ENCODE data around the gene PRR5L.
A peak's percentile ranks its signal among the peaks of the same experiment; 100 is the strongest.

The PRR5L gene

DNA sequence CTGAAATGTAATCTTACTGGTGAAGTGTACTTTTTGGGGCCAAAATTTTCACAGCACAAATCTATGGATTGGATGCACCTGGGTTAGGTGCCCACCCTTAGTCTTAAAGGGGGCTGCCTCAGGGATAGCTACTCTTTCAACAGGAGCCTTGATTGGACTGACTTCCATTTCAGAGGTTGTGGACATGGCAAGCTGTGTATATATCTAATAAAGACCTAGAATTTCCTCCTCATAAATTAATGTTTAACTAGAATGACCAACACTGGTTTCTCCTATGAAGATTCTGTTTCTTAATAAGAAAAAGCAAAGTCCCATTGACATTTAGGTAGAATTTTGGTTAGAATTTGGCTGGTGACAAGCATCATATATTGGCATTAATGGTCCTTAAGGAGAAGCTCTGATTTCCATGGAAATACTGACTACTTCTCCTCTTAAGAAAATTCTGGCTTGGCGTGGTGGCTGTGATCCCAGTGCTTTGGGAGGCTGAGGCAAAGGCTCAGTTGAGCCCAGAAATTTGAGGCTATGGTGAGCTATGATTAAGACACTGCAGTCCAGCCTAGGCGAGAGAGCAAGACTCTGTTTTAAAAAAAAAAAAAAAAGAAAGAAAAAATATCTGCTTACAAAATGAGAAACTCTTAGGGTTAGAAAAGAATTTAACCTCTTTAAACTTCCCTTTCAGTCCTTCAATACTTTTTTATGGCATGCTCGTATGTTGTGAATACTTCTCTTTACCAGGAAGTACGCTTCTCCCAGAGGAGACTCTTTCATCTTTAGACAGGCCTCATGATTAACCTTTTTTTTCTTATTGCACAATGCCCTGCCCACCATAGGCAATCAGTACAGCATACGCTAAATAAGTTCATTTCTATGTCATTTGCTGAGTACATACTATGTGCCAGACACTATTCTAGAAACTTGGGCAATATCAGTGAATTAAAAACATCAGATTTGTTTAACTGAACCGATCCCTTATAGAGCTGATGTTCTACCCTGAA is 77.2 kb downstream of the PRR5L start:
- DNase-seq = no peak
- intact Hi-C loops (cut with DNase I) = no loop called here

DNA sequence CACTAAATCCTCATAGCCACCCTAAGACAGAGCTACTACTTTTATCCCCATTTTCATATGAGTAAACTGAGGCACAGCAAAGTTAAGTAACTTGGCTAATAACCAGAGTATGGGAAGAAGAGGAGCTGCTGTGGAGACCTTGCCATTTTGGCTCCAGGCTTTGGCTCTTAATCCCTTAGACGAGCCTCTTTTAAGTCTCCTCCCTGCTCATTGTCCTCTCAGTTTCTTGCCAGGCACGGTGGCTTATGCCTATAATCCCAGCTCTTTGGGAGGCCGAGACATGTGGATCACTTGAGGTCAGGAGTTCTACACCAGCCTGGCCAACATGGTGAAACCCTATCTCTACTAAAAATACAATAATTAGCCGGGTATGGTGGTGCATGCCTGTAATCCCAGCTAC is 78.6 kb downstream of the PRR5L start:
- intact Hi-C loops (cut with DNase I) = loop anchor here (5.0 kb wide), 2 partner anchors 72 to 103 kb away; no protein-coding TSS in a partner anchor
- DNase-seq = no peak

DNA sequence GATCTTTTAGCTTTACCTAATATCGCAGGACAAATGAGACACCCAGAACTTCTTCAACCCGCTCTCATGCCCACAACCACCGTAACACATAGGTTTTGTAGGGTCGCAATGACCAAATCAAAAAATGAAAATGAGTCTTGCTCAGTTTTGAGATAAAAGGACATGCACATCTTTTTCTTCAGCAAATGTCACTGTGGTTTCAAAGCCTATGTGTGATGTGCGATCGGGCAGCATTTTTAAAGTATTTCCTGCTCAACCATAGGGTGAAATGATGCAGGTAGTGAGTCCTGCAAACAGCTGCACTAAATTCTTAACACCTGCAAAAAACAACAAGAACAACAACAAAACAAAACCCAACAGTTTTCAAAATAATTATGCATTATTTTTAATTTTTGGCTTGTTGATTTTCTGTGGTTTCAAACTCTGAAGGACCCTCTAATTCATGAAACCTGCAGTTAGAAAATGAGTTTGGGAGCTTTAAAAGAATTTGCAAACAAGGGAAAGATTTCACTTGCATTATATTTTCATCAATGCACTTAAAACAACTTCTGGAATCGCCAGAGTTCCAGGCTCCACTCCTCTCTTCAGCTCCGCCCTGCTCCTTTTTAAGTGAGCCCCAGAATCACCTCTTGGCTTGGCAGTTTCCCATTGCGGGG is 79.4 kb downstream of the PRR5L start:
- DNase-seq = no peak
- intact Hi-C loops (cut with DNase I) = loop anchor here (5.0 kb wide), 2 partner anchors 73 to 102 kb away; no protein-coding TSS in a partner anchor

DNA sequence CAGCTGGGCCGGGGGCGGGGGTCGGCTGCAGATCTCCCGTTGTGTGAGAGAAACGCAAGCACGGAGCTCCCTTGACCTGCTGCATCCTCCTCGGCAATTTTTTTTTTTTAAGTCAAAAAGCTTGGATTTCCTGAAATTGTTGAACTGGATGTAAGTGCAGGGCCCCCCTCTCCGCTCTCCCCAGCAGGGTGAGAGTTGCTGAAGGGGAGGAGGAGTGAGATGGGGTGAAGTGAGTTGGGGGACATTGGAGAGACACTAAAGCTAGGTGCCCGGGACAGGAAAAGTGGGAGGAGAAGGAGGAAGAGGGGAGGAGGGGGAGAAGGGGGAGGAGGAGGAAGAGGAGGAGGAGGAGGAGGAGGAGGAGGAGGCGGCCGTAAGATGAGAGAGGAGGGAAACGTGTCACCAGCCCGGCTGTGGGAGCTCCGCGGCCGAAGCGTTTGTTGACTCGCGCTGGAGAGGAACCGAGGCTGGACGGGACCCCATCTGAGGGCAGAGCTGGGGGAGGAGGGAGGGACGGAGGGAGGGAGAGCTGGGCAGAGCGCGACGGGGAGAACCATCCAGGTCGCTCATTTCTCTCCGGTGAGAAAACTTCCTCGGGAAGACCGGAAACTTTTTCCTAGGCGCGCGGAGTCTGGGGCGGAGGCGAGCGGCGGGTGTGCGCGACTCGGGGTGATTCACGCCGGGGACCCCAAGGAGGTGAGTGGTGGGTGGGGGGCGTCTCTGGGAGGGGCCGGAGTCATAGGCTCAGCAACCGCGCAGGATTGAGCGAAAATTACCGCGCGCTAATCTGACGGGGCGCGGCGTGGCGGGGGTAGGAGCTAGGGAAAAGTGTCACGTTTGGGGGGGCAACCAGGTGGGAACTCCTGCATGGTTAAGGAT is 80.2 kb downstream of the PRR5L start:
- DNase-seq = peak in 1 of 10 donors; percentile 36
- intact Hi-C loops (cut with DNase I) = loop anchor here (5.0 kb wide), 2 partner anchors 74 to 101 kb away; no protein-coding TSS in a partner anchor

DNA sequence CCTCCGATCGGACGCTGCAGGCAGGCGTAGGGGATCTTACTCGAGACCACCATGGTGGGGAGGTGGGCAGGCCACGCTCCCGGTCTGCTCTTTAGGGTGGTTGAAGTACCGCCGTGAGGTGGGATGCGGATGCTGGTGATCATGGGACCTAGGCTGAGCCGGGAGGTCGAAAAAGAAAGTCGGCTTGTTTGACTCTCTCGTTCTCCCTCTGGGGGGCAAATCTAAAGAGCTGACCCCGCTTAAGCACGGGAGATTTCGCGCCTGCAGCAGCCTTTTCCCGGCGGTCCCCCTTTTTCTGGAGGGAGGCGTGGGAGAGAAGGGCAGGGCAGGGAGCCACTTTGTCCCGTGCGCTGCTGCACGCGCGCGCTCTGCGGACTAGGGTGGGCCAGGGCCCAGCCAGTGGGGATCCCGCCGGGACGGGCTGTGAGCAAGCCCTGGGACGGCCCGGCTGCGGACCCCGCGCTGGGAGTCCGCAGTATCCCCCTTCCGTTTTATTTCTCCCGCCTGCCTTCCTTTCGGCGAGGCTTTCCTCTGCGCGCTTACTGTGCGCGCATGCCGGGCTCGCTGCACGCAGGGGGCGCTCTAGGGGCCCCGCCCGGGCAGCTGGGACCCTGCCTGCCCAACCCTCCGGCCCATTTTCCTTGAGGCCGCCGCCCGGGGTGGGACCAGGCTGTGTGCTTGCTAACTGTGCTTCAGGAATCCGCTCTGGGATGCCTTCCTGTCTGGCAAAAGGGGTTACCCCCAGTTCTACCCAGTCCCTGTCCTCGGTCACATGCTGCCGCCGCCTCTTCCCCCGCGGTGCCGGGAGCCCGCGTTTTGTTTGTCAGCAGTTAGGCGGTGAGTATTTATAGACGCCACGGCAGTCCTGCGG is 81.0 kb downstream of the PRR5L start:
- DNase-seq = peak in 7 of 10 donors; percentile 15 to 93 (median 46)
- intact Hi-C loops (cut with DNase I) = loop anchor here (5.0 kb wide), 2 partner anchors 75 to 100 kb away; no protein-coding TSS in a partner anchor

DNA sequence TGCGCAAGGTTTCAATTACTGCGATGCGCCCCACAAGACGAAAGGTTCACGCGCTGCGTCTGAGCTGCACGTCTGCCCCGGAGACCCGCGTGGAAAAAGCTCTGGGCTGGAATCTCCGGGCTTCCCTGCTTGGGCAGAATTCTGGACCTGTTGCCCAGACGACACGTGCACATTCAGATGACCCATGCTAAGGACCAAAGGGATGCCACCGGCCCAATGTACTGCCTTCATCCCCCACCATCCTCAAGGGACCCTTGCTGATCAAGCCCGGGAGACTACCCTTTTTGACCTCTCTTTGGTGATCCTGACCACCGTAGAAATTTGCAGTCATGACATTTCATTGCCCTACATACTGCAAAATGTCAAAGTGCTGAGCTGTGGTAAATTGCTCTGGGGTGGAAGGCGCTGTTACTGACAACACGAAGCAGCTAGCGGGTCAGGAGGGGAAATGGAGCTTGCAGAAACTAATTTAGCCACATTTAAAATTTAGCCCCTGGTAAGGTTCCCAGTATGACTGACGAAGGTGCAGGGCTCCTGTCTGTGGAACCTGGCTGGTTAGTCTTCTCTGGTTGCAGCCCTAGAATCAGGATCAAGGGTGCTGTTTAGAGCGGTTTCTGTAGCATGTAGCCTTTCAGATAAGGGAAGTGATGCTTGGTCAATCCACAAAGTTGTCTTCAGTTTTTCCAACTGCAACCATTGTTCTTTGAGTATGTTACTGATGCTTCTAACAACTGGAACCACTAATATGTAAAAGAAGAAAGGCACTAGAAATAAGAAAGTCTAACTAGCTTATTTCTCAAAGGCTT is 81.9 kb downstream of the PRR5L start:
- DNase-seq = peak in 1 of 10 donors; percentile 77
- intact Hi-C loops (cut with DNase I) = loop anchor here (5.0 kb wide), 2 partner anchors 76 to 99 kb away; no protein-coding TSS in a partner anchor

DNA sequence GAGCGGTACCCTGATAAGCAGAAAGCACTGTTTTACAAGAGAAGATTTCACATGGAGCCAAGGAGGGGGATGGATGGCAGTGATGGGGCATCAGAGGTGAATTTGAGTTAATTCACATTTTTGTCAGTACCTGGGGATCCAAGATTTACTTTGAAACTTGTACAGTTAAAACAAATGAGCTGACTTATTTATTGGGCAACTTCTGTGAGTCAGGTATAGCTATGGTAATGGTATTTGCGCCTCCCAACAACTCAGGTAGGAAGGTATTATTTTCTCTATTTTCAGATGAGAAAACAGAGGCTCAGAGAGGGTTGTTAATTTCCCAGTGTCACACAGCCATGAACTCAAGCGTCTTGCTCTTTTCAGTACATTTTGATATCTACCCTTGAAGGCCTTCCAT is 83.6 kb downstream of the PRR5L start:
- intact Hi-C loops (cut with DNase I) = loop anchor here (5.0 kb wide), 2 partner anchors 77 to 98 kb away; no protein-coding TSS in a partner anchor
- no peak for DNase-seq

DNA sequence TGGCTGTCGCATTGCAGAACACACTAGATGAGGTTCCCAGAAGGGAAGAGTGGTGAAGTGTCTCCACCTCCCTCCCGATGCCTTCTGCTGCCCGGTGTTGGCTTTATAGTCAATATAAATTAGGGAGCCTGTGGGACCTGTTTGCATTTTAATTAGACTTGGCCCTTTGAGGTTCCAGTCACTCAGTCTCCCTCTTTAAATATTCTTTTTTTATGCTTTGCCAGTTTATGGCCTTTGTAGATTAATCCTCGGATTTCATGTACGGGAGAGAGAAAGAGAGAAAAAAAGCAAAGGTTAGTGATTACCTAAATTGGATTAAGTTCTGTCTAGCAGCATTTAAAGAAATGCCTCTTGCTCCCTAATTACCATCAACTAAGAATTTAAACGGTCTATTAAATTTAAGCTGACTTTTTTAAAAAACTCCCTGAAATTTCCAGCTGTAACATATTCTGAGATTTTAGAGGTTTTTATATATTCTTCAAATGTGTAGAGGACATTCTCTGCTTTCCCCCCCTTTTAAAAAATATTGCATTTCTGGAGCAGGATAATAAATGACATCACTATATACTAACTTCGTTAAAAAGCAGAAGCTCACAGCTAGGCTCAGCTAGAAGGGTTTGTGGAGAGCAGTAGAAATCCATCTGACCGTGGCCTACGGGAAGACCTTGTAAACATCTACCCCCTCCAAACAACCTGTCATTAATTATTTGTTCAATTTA is 84.4 kb downstream of the PRR5L start:
- intact Hi-C loops (cut with DNase I) = no loop called here
- no peak for DNase-seq

DNA sequence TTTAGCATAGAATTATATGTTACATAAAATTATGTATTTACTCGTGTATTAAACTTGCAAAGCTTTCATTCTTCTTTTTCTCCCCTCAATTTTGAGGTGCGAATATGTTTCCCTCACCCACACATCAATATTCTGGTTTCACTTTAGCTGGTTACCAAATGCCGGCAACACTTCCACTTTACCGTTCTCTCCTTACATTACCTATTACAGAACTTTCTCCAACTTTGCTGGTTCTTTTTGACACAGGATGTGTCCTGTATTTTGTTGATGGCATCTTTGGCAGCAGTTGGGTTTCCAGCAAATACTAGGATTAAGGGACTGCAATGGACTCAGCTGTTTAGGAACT is 84.9 kb downstream of the PRR5L start:
- DNase-seq = no peak

DNA sequence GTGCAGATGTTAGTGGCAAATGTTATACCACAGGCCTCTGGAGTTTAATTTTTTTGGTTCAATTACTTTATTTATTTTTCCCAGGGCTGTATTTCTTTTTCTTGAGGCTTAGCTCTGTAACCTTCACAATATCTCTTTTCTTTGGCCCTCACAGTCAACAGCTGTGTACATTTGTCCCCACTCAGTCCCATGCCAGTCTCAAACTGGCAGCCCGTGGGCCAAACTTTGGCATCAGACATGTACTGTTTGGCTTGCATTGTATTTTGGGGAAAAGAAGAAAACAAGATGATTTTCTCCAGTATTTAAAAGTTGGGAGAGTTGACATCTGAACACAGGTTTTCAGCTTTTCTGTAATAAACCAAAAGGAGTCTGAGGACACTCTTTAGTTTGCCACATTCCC is 87.1 kb downstream of the PRR5L start:
- intact Hi-C loops (cut with DNase I) = no loop called here
- DNase-seq = peak in 1 of 10 donors; percentile 42

More for the DNA sequence above, 84.9 kb downstream of the PRR5L start:
- intact Hi-C loops (cut with DNase I) = no loop called here

DNA sequence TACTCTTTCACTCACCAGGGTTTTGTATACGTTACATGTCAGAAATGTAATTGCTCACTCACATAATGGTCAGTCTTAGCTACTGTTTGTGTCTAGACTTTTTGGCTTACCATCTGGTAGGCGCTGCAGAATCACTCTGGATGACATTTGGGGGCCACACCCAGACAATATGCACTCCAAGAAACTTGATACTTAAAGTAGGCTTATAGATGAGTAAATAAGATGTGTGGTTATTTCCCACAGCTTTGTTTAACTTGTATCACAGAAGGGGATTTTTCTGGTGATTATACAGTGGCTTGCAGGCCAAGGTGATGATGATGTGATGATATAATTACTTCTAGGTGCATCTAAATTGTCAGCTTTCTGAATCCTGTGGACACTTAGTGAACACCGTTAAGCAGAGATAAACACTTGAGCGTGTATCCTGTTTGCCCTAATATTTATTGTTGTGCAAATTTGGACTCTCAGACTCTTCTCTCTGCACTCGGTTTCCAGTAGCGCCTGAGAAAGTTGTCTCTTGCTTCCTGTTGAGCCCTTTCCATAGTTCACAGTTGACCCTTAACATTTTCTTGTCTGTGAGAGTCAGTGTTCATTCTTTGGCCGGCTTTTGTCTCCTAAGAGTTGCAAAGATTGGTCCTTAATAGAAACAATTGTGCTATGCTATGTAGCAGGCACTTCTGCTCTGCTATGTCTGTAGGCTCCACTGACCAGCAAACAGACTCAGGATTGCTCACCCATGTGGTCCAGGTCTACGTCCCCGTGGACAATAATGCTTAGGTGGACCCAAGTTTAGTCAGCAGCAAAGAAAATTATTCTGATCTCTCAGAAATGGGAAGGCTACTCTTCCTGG is 89.3 kb downstream of the PRR5L start:
- intact Hi-C loops (cut with DNase I) = no loop called here
- DNase-seq = no peak

DNA sequence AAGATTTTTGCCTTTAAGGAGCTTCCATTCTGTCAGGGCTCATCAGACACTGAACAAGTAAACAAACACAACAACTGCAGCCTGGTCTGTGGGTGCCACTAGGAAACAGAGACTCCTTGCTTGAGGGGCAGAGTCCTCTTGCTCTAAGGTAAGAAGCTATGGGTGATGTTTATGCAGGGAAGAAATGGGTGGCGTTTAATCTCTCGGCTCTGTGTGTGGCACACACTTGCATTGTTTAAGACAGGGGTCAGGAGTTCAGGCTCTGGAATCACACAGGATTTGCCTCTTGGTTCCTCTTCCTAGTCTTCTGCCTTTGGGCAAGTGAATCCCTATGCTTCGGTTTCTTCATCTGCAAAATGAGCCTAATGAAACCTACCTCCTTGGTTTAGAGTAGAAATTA is 90.3 kb downstream of the PRR5L start:
- intact Hi-C loops (cut with DNase I) = no loop called here
- no peak for DNase-seq

DNA sequence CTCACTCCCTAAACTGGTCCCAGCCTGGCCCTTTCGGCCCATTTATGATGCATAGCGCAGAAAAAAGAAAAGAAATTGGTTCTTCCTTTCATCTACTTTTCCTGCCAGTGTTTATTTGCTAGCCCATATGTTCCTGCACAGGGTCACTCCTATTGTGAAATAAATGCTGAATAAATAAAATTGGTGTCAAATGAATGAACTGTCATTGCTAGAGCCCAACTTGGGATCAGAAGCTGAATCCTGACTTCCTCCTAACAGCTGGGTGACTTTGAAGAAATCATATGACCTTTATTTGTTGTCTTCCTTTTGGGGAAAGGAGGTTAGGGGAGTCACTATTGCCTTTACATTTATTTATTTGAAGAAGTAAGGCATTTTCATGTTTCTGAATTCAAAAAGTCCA is 92.0 kb downstream of the PRR5L start:
- intact Hi-C loops (cut with DNase I) = no loop called here
- DNase-seq = no peak

DNA sequence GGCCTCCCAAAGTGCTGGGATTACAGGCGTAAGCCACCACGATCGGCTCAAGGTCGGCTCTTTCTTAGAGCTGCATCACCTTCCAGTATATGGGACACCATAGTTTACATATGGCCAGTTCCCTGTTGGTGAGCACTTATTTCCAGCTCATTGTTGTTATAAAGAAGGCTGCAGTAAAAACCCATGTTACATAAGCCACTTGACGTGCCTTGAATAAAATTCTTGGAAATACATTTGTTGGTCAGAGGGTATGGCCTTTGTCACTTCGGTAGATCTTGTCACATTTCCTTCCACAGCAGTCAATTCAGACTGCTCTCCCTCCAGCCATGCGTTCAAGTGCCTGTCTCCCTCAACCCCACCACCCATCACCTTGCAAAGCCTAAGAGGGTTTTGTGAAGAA is 92.9 kb downstream of the PRR5L start:
- intact Hi-C loops (cut with DNase I) = no loop called here

DNA sequence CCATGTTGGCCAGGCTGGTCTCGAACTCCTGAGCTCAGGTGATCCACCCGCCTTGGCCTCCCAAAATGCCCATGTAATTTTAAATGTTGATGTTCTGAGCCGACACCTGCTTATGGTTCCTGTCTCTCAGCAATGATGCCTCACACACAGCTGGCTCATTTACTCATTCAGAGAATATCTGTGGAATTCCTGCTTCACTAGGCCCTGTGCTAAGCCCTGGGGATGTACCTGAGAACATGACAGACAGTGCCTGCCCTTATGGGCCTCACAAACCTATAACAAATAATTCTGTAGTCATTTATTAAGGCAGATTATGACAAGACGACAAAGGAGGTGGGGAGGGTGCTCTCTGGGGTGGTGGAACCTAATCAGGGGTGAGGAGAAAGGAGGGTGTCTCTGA is 93.7 kb downstream of the PRR5L start:
- DNase-seq = no peak
- intact Hi-C loops (cut with DNase I) = no loop called here

More for the DNA sequence above, 92.9 kb downstream of the PRR5L start:
- DNase-seq = no peak

DNA sequence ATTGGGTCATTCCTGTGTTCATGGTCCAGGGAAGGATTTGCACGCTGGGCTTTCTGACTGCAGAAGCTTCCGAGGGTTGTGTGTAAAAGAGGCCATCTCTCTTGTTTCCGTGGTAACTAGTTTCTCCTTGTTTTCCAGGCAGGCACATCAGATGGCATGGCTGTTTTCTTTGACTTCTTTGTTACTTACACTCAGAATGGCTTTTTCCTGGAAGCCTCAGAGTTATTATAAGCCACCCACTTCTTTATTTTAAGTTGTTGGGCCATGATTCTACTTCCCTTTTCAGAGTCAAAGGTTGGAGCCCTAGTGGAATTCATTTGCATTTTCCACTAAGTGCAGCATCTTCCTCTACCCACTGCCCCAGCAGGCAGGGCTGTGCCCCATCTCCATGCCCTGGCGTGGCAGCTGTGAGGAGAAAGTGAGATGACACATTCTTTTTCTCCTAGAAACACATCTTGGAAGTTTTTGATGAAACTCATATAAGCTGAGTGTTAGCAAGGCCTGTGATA is 94.9 kb downstream of the PRR5L start:
- DNase-seq = peak in 2 of 10 donors; percentile 23 to 75
- intact Hi-C loops (cut with DNase I) = no loop called here

DNA sequence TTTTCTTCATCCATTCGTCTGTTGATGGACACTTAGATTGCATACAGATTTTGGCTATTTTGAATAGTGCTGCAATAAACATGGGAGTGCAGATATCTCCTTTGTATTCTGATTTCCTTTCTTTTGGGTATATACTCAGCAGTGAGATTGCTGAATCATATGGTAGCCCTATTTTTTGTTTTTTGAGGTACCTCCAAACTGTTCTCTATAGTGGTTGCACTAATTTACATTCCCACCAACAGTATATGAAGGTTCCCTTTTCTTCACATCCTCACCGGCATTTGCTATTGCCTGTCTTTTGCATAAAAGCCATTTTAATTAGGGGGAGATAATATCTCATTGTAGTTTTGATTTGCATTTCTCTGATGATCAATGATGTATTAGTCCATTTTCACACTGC is 96.1 kb downstream of the PRR5L start:
- intact Hi-C loops (cut with DNase I) = no loop called here

More for the DNA sequence above, 96.1 kb downstream of the PRR5L start:
- no peak for DNase-seq

All from posterior cingulate gyrus (tissue), 11 donors.